M059J (cell line): ENCODE data around the gene FASTKD1. TPM values are rescaled to one million over a fixed set of nuclear protein-coding genes. Genes with fewer than 3 reads are reported as not detected.

ENCODE experiments used
- DNase-seq: peaks from one replicate; pipeline ENCODE4 v3.0.0-alpha.2; 2012; ENCODE audit warnings: low read depth
- total RNA-seq: library from RNA; depleted of rRNA; stranded (reverse); fragments of >200 nt; shearing (Covaris generic); gene quantifications from 2 replicates; pipeline ENCODE4 v1.2.3, GENCODE V29; 2014; rRNA removed

FASTKD1 gene
- total RNA-seq, 1 experiment from 2014 or later = 19.0 TPM

- DNase-seq = peak; percentile 72
These were observed 66.0 kb downstream of the FASTKD1 start for GRCh38 chr2:169507698-169508097.

- no peak for DNase-seq
These were observed 69.0 kb downstream of the FASTKD1 start for GRCh38 chr2:169504651-169505050.

- no peak for DNase-seq
These were observed 78.2 kb downstream of the FASTKD1 start for GRCh38 chr2:169495310-169495928.

GRCh38 chr2:169493360-169493759, 80.3 kb downstream of the FASTKD1 start:
- no peak for DNase-seq

- DNase-seq = no peak
These were observed 82.3 kb downstream of the FASTKD1 start for GRCh38 chr2:169491378-169491777.

- no peak for DNase-seq
These were observed 82.8 kb downstream of the FASTKD1 start for GRCh38 chr2:169490834-169491233.

GRCh38 chr2:169486487-169486886, 87.2 kb downstream of the FASTKD1 start:
- DNase-seq = no peak

GRCh38 chr2:169485650-169486138, 88.0 kb downstream of the FASTKD1 start:
- DNase-seq = no peak

- DNase-seq = no peak
These were observed 93.6 kb downstream of the FASTKD1 start for GRCh38 chr2:169480079-169480465.

Other genes with a start within 250 kb of the FASTKD1 start
- not detected in 2 replicates for gene LRP2, start 211.3 kb downstream of the FASTKD1 start, total RNA-seq
- 1.3 and 2.8 TPM in 2 replicates for gene BBS5, start 94.4 kb downstream of the FASTKD1 start, total RNA-seq
- not detected in 2 replicates for gene KLHL41, start 64.2 kb downstream of the FASTKD1 start, total RNA-seq
- 20.2 and 27.3 TPM in 2 replicates for gene PPIG, start 10.5 kb upstream of the FASTKD1 start, total RNA-seq
- not detected in 2 replicates for gene CFAP210, start 120.5 kb upstream of the FASTKD1 start, total RNA-seq
- 3.9 and 5.8 TPM in 2 replicates for gene PHOSPHO2, start 120.6 kb upstream of the FASTKD1 start, total RNA-seq
- 6.9 and 7.1 TPM in 2 replicates for gene KLHL23, start 160.0 kb upstream of the FASTKD1 start, total RNA-seq
- gene SSB, start 225.0 kb upstream of the FASTKD1 start, total RNA-seq = 68.5 and 76.0 TPM in 2 replicates